Left lung (tissue), 10 donors: Measurements from ENCODE around the gene CLMN. TPM values are rescaled to one million over a fixed set of nuclear protein-coding genes. Genes with fewer than 3 reads are reported as not detected.
A peak's percentile ranks its signal among the peaks of the same experiment; 100 is the strongest.

Source experiments
- ATAC-seq: fragments of 200-7000 bp; cut with Tn5 transposase; one replicate; pipeline ENCODE4 v1.9.1; 2020; ENCODE audit warnings: moderate library complexity
- DNase-seq, 4 donors: peaks; one replicate each; pipeline ENCODE4 v3.0.0-alpha.2; 2013 to 2020
- H3K27ac ChIP-seq, 2 donors: fragments of 200-600 bp; sonication (generic) in 1 of 2; one replicate each; pipeline versions ENCODE4 v1.5.0 to v1.8.0; 2020 to 2021
- H3K27me3 ChIP-seq, 2 donors: fragments of 200-600 bp; sonication (generic) in 1 of 2; one replicate each; pipeline versions ENCODE4 v1.5.0 to v1.8.0; 2020 to 2021
- H3K36me3 ChIP-seq, 2 donors: fragments of 200-600 bp; sonication (generic) in 1 of 2; one replicate each; pipeline versions ENCODE4 v1.5.0 to v1.8.0; 2020 to 2021
- H3K4me1 ChIP-seq, 2 donors: fragments of 200-600 bp; one replicate each; pipeline ENCODE4 v1.8.0; 2021
- H3K4me3 ChIP-seq, 2 donors: fragments of 200-600 bp; sonication (generic) in 1 of 2; one replicate each; pipeline versions ENCODE4 v1.5.0 to v1.8.0; 2020 to 2021; ENCODE audit warnings: mild to moderate bottlenecking in 1 of 2
- H3K9me3 ChIP-seq, 2 donors: fragments of 200-600 bp; sonication (generic) in 1 of 2; one replicate each; pipeline versions ENCODE4 v1.5.0 to v1.8.0; 2020 to 2021
- intact Hi-C, 2 donors: fragments of 100-400 bp; cut with DNase I; formaldehyde crosslinking; loops; one replicate each; pipeline versions ENCODE4 v1.11.2 to v1.14.2; 2022
- polyA plus RNA-seq, 6 donors: library from polyadenylated mRNA; unstranded; fragments of 120-200 nt; gene quantifications; one replicate each; pipeline ENCODE4 v1.2.1, GENCODE V29; 2013; ENCODE audit not compliant: insufficient read length in 6 of 6
- total RNA-seq, 2 donors: library from RNA; stranded (reverse); fragmentation: NEBNext Ultra II Directional; extraction: Animal tissue kit (Norgen Biotek cat#: 25700); gene quantifications; one replicate each; pipeline ENCODE4 v1.2.1, GENCODE V29; 2021
- TF ChIP-seq, protein P1 (sequence below), 2 donors: fragments of 200-600 bp; sonication (generic) in 1 of 2; IDR thresholded peaks; one replicate each; pipeline versions ENCODE4 v1.5.0 to v1.8.0; 2021; ENCODE audit warnings: antibody characterized with exemption in 2 of 2
- donor health status: DM: no; HTN: yes; CAD: no.
- donor health status: DM: no; HTN: no; CAD: no.

Gene CLMN
- total and polyA plus RNA-seq, 8 donors: 10.3 to 30.0 (median 12.6) TPM

DNA sequence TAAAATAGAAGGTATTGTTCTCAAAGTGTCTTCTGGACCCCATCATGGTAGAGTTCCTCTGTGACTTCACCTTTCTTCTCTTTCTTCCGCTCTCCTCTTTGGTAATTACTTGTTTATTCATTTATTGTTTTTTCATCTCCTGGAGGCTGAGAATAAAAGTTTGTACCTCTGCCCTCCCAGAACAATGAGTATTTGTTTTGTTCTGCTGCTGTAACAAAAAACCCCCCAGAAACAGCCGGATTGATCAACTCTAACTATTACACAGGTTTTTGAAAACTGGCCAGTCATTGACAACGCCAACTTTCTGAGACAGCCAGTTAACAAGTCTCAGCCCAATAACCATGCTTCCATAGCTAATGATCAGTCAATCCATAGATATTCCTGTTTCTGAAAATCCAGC, 154.2 kb downstream of the CLMN start:
- no peak for ATAC-seq
- H3K4me3 ChIP-seq: no peak overlapping the region
- peaks cover 0 to 2% of the 10 kb centered on the region in 2 donors for H3K9me3 ChIP-seq
- H3K36me3 ChIP-seq: no peaks in the 10 kb centered on the region
- no peak overlapping the region for H3K27ac ChIP-seq
- no peak for DNase-seq
- intact Hi-C loops: no loop called here
- H3K27me3 ChIP-seq: no peaks in the 10 kb centered on the region
- H3K4me1 ChIP-seq: peaks cover 0 to 15% of the 10 kb centered on the region in 2 donors
- TF ChIP-seq, protein P1, sequence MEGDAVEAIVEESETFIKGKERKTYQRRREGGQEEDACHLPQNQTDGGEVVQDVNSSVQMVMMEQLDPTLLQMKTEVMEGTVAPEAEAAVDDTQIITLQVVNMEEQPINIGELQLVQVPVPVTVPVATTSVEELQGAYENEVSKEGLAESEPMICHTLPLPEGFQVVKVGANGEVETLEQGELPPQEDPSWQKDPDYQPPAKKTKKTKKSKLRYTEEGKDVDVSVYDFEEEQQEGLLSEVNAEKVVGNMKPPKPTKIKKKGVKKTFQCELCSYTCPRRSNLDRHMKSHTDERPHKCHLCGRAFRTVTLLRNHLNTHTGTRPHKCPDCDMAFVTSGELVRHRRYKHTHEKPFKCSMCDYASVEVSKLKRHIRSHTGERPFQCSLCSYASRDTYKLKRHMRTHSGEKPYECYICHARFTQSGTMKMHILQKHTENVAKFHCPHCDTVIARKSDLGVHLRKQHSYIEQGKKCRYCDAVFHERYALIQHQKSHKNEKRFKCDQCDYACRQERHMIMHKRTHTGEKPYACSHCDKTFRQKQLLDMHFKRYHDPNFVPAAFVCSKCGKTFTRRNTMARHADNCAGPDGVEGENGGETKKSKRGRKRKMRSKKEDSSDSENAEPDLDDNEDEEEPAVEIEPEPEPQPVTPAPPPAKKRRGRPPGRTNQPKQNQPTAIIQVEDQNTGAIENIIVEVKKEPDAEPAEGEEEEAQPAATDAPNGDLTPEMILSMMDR (IDR thresholded peaks at IDR 0.05): no peak

DNA sequence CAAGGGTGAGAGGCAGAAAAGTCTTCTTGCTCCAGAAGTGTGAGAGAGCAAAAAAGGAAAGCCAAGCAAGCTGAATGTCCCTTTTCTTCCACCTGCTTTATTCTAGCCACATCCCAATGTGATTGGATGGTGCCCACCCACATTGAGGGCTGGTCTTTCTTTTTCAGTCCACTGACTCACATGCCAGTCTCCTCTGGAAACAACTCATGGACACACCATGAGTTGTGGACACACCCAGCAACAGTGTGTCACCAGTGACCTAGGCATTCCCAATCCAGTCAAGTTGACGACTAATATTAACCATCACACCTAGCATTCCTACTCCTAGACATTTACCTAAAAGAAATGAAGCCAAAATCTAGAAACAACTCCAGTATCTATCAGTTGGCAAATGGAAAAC, 155.2 kb downstream of the CLMN start:
- Histone ChIP-seq H3K9me3 (peaks cover 0 to 2% of the 10 kb centered on the region in 2 donors), H3K4me3 (no peak overlapping the region), H3K27me3 (no peaks in the 10 kb centered on the region), H3K4me1 (peaks cover 0 to 15% of the 10 kb centered on the region in 2 donors), H3K27ac (no peak overlapping the region), H3K36me3 (no peaks in the 10 kb centered on the region)
- intact Hi-C loops: no loop called here
- DNase-seq (no peak), ATAC-seq (no peak)
- TF ChIP-seq, protein P1 (IDR thresholded peaks at IDR 0.05): no peak

DNA sequence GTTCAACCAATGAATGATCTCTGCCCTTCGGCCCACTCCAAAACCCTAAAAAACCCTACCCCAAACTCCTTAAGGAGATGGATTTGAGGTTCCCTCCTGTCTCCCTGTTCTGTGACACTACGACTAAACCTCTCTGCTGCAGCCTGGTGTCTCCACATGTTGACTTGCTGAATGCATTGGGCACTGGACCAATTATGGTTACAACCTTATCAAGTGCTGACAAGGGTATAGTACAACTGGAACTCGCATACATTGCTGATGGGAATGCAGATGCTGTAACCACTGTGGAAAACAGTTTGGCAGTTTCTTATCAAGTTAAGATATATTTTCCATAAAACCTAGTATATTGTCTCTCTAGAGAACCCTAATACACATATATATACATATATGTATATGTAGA, 156.0 kb downstream of the CLMN start:
- peaks cover 0 to 20% of the 10 kb centered on the region in 2 donors for H3K4me1 ChIP-seq
- H3K9me3 ChIP-seq: peaks cover 0 to 2% of the 10 kb centered on the region in 2 donors
- TF ChIP-seq, protein P1 (IDR thresholded peaks at IDR 0.05): no peak
- ATAC-seq (no peak), DNase-seq (no peak)
- no peak overlapping the region for H3K4me3 ChIP-seq
- intact Hi-C loops: no loop called here
- H3K27ac ChIP-seq: peak overlapping the region in 1 of 2 donors; percentile 4
- no peaks in the 10 kb centered on the region for H3K27me3 ChIP-seq
- no peaks in the 10 kb centered on the region for H3K36me3 ChIP-seq

DNA sequence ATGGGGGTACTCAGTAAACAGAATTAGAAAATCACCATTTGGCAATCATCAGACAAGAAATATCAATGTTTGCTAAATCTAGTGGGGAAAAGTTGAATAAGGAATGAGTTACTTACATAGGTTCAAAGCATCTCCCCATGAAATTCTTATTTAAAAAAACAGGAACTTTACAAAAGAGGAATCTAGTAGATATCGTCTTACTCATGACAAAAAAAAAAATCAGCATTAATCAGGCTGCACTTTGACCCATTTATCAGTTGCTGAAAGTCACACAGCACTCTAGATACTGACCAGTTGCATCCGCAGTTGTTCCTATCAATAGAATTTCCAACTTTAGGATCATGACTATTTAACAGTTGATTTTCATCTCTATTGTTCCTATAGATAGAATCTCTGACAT, 156.6 kb downstream of the CLMN start:
- H3K27ac ChIP-seq: peak overlapping the region in 1 of 2 donors; percentile 4
- H3K4me1 ChIP-seq: peaks cover 3 to 26% of the 10 kb centered on the region in 2 donors
- peaks cover 0 to 2% of the 10 kb centered on the region in 2 donors for H3K9me3 ChIP-seq
- intact Hi-C loops: no loop called here
- no peak for DNase-seq
- no peak for ATAC-seq
- H3K27me3 ChIP-seq: no peaks in the 10 kb centered on the region
- TF ChIP-seq, protein P1 (IDR thresholded peaks at IDR 0.05): no peak
- H3K4me3 ChIP-seq: no peak overlapping the region
- H3K36me3 ChIP-seq: no peaks in the 10 kb centered on the region

DNA sequence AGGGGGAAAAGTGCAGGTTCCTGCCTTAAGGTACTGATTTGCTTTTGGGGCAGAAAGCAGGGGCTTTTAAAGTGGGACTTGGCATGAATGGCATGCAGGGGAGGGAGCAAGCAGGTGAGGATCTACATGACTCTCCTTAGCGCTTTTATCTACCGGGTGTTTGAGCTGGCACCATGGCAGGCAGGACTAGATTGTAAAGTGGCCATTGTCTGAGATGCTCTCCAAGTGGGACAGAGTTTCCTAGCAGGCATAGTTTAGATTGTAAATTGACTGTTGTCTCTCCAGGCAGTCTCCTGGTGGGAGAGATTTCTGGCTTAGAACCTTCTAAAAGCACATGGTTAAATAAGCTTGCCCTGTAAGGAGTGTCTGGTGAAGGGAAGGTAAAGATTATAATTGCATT, 157.1 kb downstream of the CLMN start:
- TF ChIP-seq, protein P1 (IDR thresholded peaks at IDR 0.05): no peak
- Histone ChIP-seq H3K36me3 (no peaks in the 10 kb centered on the region), H3K4me1 (peaks cover 4 to 28% of the 10 kb centered on the region in 2 donors), H3K9me3 (peaks cover 0 to 2% of the 10 kb centered on the region in 2 donors), H3K4me3 (no peak overlapping the region), H3K27me3 (no peaks in the 10 kb centered on the region), H3K27ac (peak overlapping the region in 1 of 2 donors; percentile 4)
- ATAC-seq: no peak
- intact Hi-C loops: no loop called here
- no peak for DNase-seq
